B cell (primary cell): Measurements from ENCODE around the gene RAB17. TPM values are rescaled to one million over a fixed set of nuclear protein-coding genes. Genes with fewer than 3 reads are reported as not detected.

ENCODE experiments used
- ATAC-seq: fragments of 200-7000 bp; cut with Tn5 transposase; one replicate; pipeline ENCODE4 v1.10.0; 2021; ENCODE audit warnings: low read depth, mild to moderate bottlenecking, moderate number of reproducible peaks, moderate library complexity
- CTCF ChIA-PET: fragments of 350-600 bp; sonication (Branson Sonifier 250); formaldehyde crosslinking; loops from one replicate; lab custom pipeline; 2021; ENCODE audit warnings: antibody characterized with exemption, inconsistent platforms; lab: Charles Lee
- POLR2A ChIA-PET: fragments of 350-600 bp; sonication (Branson Sonifier 250); formaldehyde crosslinking; loops from one replicate; lab custom pipeline; 2021; ENCODE audit warnings: antibody characterized with exemption; lab: Charles Lee
- DNase-seq: peaks from one replicate; pipeline ENCODE4 v3.0.0; 2013
- H2AFZ ChIP-seq: 2 replicates; pipeline ENCODE4 v1.6.1; 2012; ENCODE audit warnings: mild to moderate bottlenecking, low read depth, low read length; ENCODE audit not compliant: insufficient read depth, poor library complexity, severe bottlenecking
- H3K27ac ChIP-seq, 2 donors: 1 replicate in 1 of 2; 2 replicates in 1 of 2; pipeline ENCODE4 v1.5.1; 2012 to 2013; ENCODE audit warnings: low read length in 2 of 2, mild to moderate bottlenecking in 2 of 2, moderate library complexity in 1 of 2
- H3K27me3 ChIP-seq, 4 experiments: fragments of 200-600 bp in 1 of 4; sonication (generic) in 1 of 4; replicated peaks in 1 of 4; 1 replicate in 2 of 4; 2 replicates in 2 of 4; pipeline versions ENCODE4 v1.6.1 to v1.7.0; 2013 to 2016; ENCODE audit warnings: low read length in 3 of 4, mild to moderate bottlenecking in 2 of 4, mixed read lengths in 1 of 4, moderate library complexity in 1 of 4; ENCODE audit not compliant: insufficient read depth in 4 of 4, control insufficient read depth in 3 of 4; ENCODE audit errors: control extremely low read depth in 1 of 4
- H3K36me3 ChIP-seq, 2 experiments: replicated peaks in 1 of 2; 1 replicate in 1 of 2; 2 replicates in 1 of 2; pipeline versions ENCODE4 v1.6.1 to v1.7.1; 2013; ENCODE audit warnings: low read length in 1 of 2; ENCODE audit not compliant: insufficient read depth in 2 of 2, control insufficient read depth in 1 of 2; ENCODE audit errors: control extremely low read depth in 1 of 2, extremely low read depth in 1 of 2
- H3K4me1 ChIP-seq, 2 donors: fragments of 200-600 bp in 1 of 2; sonication (generic) in 1 of 2; 1 replicate in 1 of 2; 2 replicates in 1 of 2; pipeline versions ENCODE4 v1.5.1 to v1.6.1; 2013 to 2017; ENCODE audit warnings: low read length in 2 of 2; ENCODE audit not compliant: control insufficient read depth in 2 of 2, insufficient read depth in 2 of 2
- H3K4me2 ChIP-seq: replicated peaks from 2 replicates; pipeline ENCODE3; 2012; ENCODE audit warnings: mild to moderate bottlenecking, low read depth, low read length; ENCODE audit not compliant: poor library complexity, severe bottlenecking
- H3K4me3 ChIP-seq, 5 experiments: fragments of 200-600 bp in 1 of 5; sonication (generic) in 1 of 5; 1 replicate in 3 of 5; 2 replicates in 2 of 5; pipeline versions ENCODE4 v1.5.1 to v1.7.0; 2011 to 2016; ENCODE audit warnings: low read length in 4 of 5, mild to moderate bottlenecking in 4 of 5, low read depth in 2 of 5, control low read depth in 1 of 5, moderate library complexity in 1 of 5; ENCODE audit not compliant: insufficient read depth in 1 of 5; ENCODE audit errors: control extremely low read depth in 1 of 5, extremely low read depth in 1 of 5
- H3K79me2 ChIP-seq: fragments of 200-600 bp; sonication (generic); one replicate; pipeline ENCODE4 v1.6.0; 2016; ENCODE audit warnings: low read length; ENCODE audit not compliant: control insufficient read depth, insufficient read depth
- H3K9ac ChIP-seq: fragments of 200-600 bp; sonication (generic); 2 replicates; pipeline ENCODE4 v1.6.1; 2017; ENCODE audit warnings: mild to moderate bottlenecking, low read length, moderate library complexity
- H3K9me3 ChIP-seq, 3 donors: one replicate each; pipeline versions ENCODE4 v1.6.1 to v1.7.1; 2013; ENCODE audit warnings: low read length in 2 of 3; ENCODE audit not compliant: control insufficient read depth in 2 of 3, insufficient read depth in 1 of 3; ENCODE audit errors: control extremely low read depth in 1 of 3
- H4K20me1 ChIP-seq: 2 replicates; pipeline ENCODE4 v1.6.0; 2012; ENCODE audit warnings: mild to moderate bottlenecking, low read length; ENCODE audit not compliant: insufficient read depth, control insufficient read depth, poor library complexity, severe bottlenecking
- H3K27ac Mint-ChIP-seq: one replicate; pipeline ENCODE4 v1.8.0; 2021; ENCODE audit warnings: mixed read lengths
- H3K27me3 Mint-ChIP-seq: one replicate; pipeline ENCODE4 v1.8.0; 2021; ENCODE audit warnings: mixed read lengths
- H3K4me1 Mint-ChIP-seq: one replicate; pipeline ENCODE4 v1.8.0; 2021; ENCODE audit warnings: mixed read lengths
- H3K4me3 Mint-ChIP-seq: one replicate; pipeline ENCODE4 v1.8.0; 2021; ENCODE audit warnings: mixed read lengths
- H3K9me3 Mint-ChIP-seq: one replicate; pipeline ENCODE4 v1.8.0; 2022; ENCODE audit warnings: mixed read lengths; ENCODE audit not compliant: insufficient read depth
- EZH2 ChIP-seq: IDR thresholded peaks from 2 replicates; pipeline ENCODE4 v1.6.1; 2012; ENCODE audit warnings: borderline replicate concordance, low read depth, mild to moderate bottlenecking, moderate library complexity, low read length; ENCODE audit not compliant: insufficient read depth, poor library complexity, severe bottlenecking
- WGBS: methylation state at CpG from one replicate; pipeline ENCODE4 v1.1.5; 2013; ENCODE audit warnings: missing lambda C conversion rate; ENCODE audit not compliant: insufficient coverage; 5-methylcytosine and 5-hydroxymethylcytosine counted together
- intact Hi-C: fragments of 100-400 bp; cut with micrococcal nuclease; formaldehyde crosslinking; loops from one replicate; pipeline ENCODE4 v1.10.0; 2022
- polyA plus RNA-seq: library from polyadenylated mRNA; depleted of rRNA; stranded (reverse); fragments of >200 nt; gene quantifications from 2 replicates; pipeline ENCODE4 v1.2.3, GENCODE V29; 2012
- total RNA-seq, 2 donors: library from RNA; stranded (reverse); fragments of 120-200 nt in 1 of 2; gene quantifications; 1 replicate in 1 of 2; 2 replicates in 1 of 2; pipeline versions ENCODE4 v1.2.3 to v1.2.4, GENCODE V29; 2013 to 2022
- TF ChIP-seq, protein P1 (sequence below): fragments of 200-600 bp; IDR thresholded peaks from one replicate; pipeline ENCODE4 v1.8.0; 2022; ENCODE audit warnings: antibody characterized with exemption, mild to moderate bottlenecking

Gene RAB17
- total and polyA plus RNA-seq, 2 donors (not counting 1 experiment from before 2014, with no cell fraction given), result not detected

DNA sequence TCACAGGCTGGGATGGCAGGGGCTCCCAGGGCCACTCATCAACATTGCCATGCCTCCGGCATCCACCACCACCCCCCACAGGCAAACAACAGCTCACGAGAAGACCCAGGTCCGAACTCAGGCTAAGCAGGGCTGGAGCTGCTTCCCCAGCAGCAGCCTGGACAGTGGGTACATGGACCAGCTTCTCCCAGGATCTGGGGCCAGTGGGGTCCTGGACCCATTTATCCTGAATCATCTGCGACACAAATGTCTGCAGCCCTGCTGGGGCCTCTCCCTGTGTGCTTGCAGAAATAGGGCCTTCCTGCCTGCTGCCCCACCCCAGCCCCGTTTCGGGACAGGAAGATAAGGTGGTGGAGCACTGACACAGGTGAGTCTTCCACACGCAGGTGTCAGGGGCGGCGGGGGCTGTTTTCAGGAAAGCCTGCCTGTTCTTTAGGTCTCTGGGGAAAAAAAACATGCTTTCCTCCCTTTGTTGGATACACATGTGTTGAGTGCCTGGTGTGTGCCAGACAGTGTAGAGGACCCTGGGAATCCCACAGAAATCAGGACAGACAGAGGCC, 19.7 kb downstream of the RAB17 start:
- CTCF ChIA-PET, result interaction anchor here (0.9 to 5.7 kb wide), 9 partner anchors 8 to 1057 kb away, joined by 3 to 149 read pairs (median 7); no protein-coding TSS in a partner anchor
- Histone ChIP-seq H3K27me3 (peaks cover 0 to 14% (median 2%) of the 10 kb centered on the region in 4 experiments), H3K9me3 (peaks cover 0 to 7% (median 3%) of the 10 kb centered on the region in 3 donors), H3K4me3 (no peak overlapping the region), H3K27ac (no peak overlapping the region), H3K79me2 (no peaks in the 10 kb centered on the region), H3K4me2 (no peak overlapping the region), H2AFZ (no peak overlapping the region), H4K20me1 (no peaks in the 10 kb centered on the region), H3K4me1 (peaks cover 0 to 7% of the 10 kb centered on the region in 2 donors), H3K36me3 (no peaks in the 10 kb centered on the region), H3K9ac (no peak overlapping the region)
- intact Hi-C loops, result no loop called here
- H3K27ac Mint-ChIP-seq, result no peak overlapping the region
- WGBS, result 84% methylated on average over 9 of the region's 9 CpGs
- DNase-seq (no peak), ATAC-seq (no peak)
- peaks cover 4% of the 10 kb centered on the region for H3K9me3 Mint-ChIP-seq
- no peak for TF ChIP-seq EZH2
- TF ChIP-seq, protein P1, sequence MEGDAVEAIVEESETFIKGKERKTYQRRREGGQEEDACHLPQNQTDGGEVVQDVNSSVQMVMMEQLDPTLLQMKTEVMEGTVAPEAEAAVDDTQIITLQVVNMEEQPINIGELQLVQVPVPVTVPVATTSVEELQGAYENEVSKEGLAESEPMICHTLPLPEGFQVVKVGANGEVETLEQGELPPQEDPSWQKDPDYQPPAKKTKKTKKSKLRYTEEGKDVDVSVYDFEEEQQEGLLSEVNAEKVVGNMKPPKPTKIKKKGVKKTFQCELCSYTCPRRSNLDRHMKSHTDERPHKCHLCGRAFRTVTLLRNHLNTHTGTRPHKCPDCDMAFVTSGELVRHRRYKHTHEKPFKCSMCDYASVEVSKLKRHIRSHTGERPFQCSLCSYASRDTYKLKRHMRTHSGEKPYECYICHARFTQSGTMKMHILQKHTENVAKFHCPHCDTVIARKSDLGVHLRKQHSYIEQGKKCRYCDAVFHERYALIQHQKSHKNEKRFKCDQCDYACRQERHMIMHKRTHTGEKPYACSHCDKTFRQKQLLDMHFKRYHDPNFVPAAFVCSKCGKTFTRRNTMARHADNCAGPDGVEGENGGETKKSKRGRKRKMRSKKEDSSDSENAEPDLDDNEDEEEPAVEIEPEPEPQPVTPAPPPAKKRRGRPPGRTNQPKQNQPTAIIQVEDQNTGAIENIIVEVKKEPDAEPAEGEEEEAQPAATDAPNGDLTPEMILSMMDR, result no peak
- H3K4me3 Mint-ChIP-seq, result no peak overlapping the region
- peaks cover 6% of the 10 kb centered on the region for H3K4me1 Mint-ChIP-seq
- POLR2A ChIA-PET, result interaction anchor here (0.7 kb wide), 1 partner anchor 70 kb away, joined by 3 read pairs; no protein-coding TSS in a partner anchor
- peaks cover 25% of the 10 kb centered on the region for H3K27me3 Mint-ChIP-seq

DNA sequence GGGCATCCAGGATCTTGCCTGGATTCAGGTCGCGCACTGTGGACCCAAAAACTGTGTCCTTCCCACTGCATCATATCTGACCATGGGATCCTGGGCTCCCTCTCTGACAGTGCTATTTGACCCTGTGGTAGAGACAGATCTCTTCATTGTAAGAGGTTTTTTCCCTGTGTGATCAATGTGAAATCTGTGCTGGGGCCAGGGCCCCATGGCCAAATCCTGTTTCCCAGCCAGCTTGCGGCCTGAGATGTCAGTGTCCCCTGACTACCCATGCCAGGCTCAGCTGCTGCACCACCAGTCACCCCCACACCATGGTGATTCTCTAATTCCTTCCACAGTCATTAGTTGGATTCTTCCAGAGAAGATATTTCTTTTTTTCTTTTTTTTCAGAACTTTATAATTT, 20.6 kb downstream of the RAB17 start:
- no CpG with 5 or more reads among the region's 3 CpGs for WGBS
- ChIA-PET CTCF (interaction anchor here (5.7 kb wide), 1 partner anchor 59 kb away, joined by 149 read pairs; no protein-coding TSS in a partner anchor), POLR2A (no interaction called here)
- intact Hi-C loops, result no loop called here
- TF ChIP-seq, protein P1, result no peak
- TF ChIP-seq EZH2, result no peak
- no peak overlapping the region for H3K27ac ChIP-seq
- H3K27ac Mint-ChIP-seq, result no peak overlapping the region
- no peak overlapping the region for H3K4me3 ChIP-seq
- H3K4me1 ChIP-seq, result peaks cover 0 to 7% of the 10 kb centered on the region in 2 donors
- DNase-seq, result no peak
- H3K4me2 ChIP-seq, result no peak overlapping the region
- peaks cover 4% of the 10 kb centered on the region for H3K9me3 Mint-ChIP-seq
- no peaks in the 10 kb centered on the region for H3K79me2 ChIP-seq
- no peak overlapping the region for H3K4me3 Mint-ChIP-seq
- H3K27me3 ChIP-seq, result peaks cover 0 to 14% (median 2%) of the 10 kb centered on the region in 4 experiments
- H3K27me3 Mint-ChIP-seq, result peaks cover 25% of the 10 kb centered on the region
- no peak overlapping the region for H3K9ac ChIP-seq
- no peaks in the 10 kb centered on the region for H3K36me3 ChIP-seq
- peaks cover 0 to 9% (median 3%) of the 10 kb centered on the region in 3 donors for H3K9me3 ChIP-seq
- no peaks in the 10 kb centered on the region for H4K20me1 ChIP-seq
- H3K4me1 Mint-ChIP-seq, result peaks cover 6% of the 10 kb centered on the region
- no peak overlapping the region for H2AFZ ChIP-seq
- ATAC-seq, result no peak
